Mesendoderm (in vitro differentiated cells): ENCODE measurements around the gene NTN1.

Experiments used
- DNase-seq: peaks from one replicate; pipeline ENCODE4 v3.0.0; 2013
- H2AK5ac ChIP-seq: 2 replicates; pipeline ENCODE4 v1.6.1; 2013; ENCODE audit warnings: low read length, inconsistent platforms
- H2BK120ac ChIP-seq: 2 replicates; pipeline ENCODE4 v1.6.1; 2013; ENCODE audit warnings: low read depth, mild to moderate bottlenecking, low read length, moderate library complexity, mixed read lengths
- H2BK15ac ChIP-seq: replicated peaks from 2 replicates; pipeline ENCODE4 v1.6.1; 2013; ENCODE audit warnings: low read depth, mild to moderate bottlenecking, moderate library complexity
- H2BK5ac ChIP-seq: 2 replicates; pipeline ENCODE4 v1.6.1; 2013; ENCODE audit warnings: low read length, inconsistent platforms
- H3K18ac ChIP-seq: 2 replicates; pipeline ENCODE4 v1.6.1; 2013; ENCODE audit warnings: mild to moderate bottlenecking, low read length, mixed read lengths
- H3K23ac ChIP-seq: one replicate; pipeline ENCODE4 v1.6.1; 2013; ENCODE audit warnings: low read length
- H3K27ac ChIP-seq: 2 replicates; pipeline ENCODE4 v1.5.1; 2013; ENCODE audit warnings: low read depth, mild to moderate bottlenecking, inconsistent platforms, low read length, moderate library complexity
- H3K27me3 ChIP-seq: 2 replicates; pipeline ENCODE4 v1.6.1; 2013; ENCODE audit warnings: low read length, control low read depth, mild to moderate bottlenecking, inconsistent platforms; ENCODE audit not compliant: insufficient read depth, poor library complexity
- H3K36me3 ChIP-seq: 2 replicates; pipeline ENCODE4 v1.6.1; 2013; ENCODE audit warnings: low read length, inconsistent platforms; ENCODE audit not compliant: control insufficient read depth, insufficient read depth
- H3K4ac ChIP-seq: one replicate; pipeline ENCODE4 v1.6.1; 2013; ENCODE audit warnings: low read depth, mild to moderate bottlenecking, low read length, moderate library complexity
- H3K4me1 ChIP-seq: 2 replicates; pipeline ENCODE4 v1.6.1; 2013; ENCODE audit warnings: low read depth, low read length, inconsistent platforms; ENCODE audit not compliant: control insufficient read depth
- H3K4me2 ChIP-seq: 2 replicates; pipeline ENCODE4 v1.6.1; 2013; ENCODE audit warnings: low read length
- H3K4me3 ChIP-seq: 2 replicates; pipeline ENCODE4 v1.5.1; 2013; ENCODE audit warnings: mild to moderate bottlenecking, low read length
- H3K56ac ChIP-seq: one replicate; pipeline ENCODE4 v1.6.1; 2013; ENCODE audit warnings: low read length
- H3K79me1 ChIP-seq: 2 replicates; pipeline ENCODE4 v1.6.1; 2013; ENCODE audit warnings: low read length, inconsistent platforms
- H3K79me2 ChIP-seq: 2 replicates; pipeline ENCODE4 v1.6.1; 2013; ENCODE audit warnings: mild to moderate bottlenecking, low read length; ENCODE audit not compliant: control insufficient read depth, insufficient read depth
- H3K9ac ChIP-seq: 2 replicates; pipeline ENCODE4 v1.6.1; 2013; ENCODE audit warnings: low read length, inconsistent platforms
- H4K5ac ChIP-seq: one replicate; pipeline ENCODE4 v1.6.1; 2013; ENCODE audit warnings: low read length
- H4K8ac ChIP-seq: one replicate; pipeline ENCODE4 v1.6.1; 2013; ENCODE audit warnings: low read depth, mild to moderate bottlenecking, control low read depth, low read length, moderate library complexity
- WGBS: extraction: QIAGEN DNeasy Blood & Tissue Kit; methylation state at CpG from one replicate; pipeline ENCODE4 v1.1.7; 2013; ENCODE audit warnings: low lambda C conversion rate, missing lambda C conversion rate; ENCODE audit not compliant: insufficient coverage; ENCODE audit errors: extremely low coverage; 5-methylcytosine and 5-hydroxymethylcytosine counted together

Gene NTN1

GRCh38 chr17:9071811-9072498 is 50.6 kb downstream of the NTN1 start:
- no peak overlapping the region for H2BK15ac ChIP-seq
- no peak overlapping the region for H3K23ac ChIP-seq

GRCh38 chr17:9072696-9073339 is 51.5 kb downstream of the NTN1 start:
- Histone ChIP-seq H3K27ac (no peak overlapping the region), H3K4me2 (no peak overlapping the region), H3K27me3 (no peaks in the 10 kb centered on the region), H3K4me3 (no peak overlapping the region), H3K79me2 (no peaks in the 10 kb centered on the region), H2BK120ac (no peak overlapping the region), H3K36me3 (no peaks in the 10 kb centered on the region), H3K23ac (no peak overlapping the region), H3K9ac (no peak overlapping the region), H3K4ac (no peak overlapping the region), H4K8ac (no peak overlapping the region), H2BK15ac (no peak overlapping the region), H4K5ac (no peak overlapping the region), H2AK5ac (no peak overlapping the region), H3K79me1 (no peaks in the 10 kb centered on the region), H2BK5ac (no peak overlapping the region), H3K18ac (no peak overlapping the region), H3K4me1 (no peaks in the 10 kb centered on the region), H3K56ac (no peak overlapping the region)
- no CpG with 5 or more reads among the region's 17 CpGs for whole genome bisulfite sequencing
- no peak for DNase-seq

More at GRCh38 chr17:9071811-9072498, 50.6 kb downstream of the NTN1 start:
- Histone ChIP-seq H3K4me1 (no peaks in the 10 kb centered on the region), H3K56ac (no peak overlapping the region), H2BK120ac (no peak overlapping the region), H2AK5ac (no peak overlapping the region), H3K18ac (no peak overlapping the region), H4K5ac (no peak overlapping the region), H2BK5ac (no peak overlapping the region), H3K9ac (no peak overlapping the region), H3K27ac (no peak overlapping the region), H3K4me2 (no peak overlapping the region), H3K79me1 (no peaks in the 10 kb centered on the region), H4K8ac (no peak overlapping the region), H3K4ac (no peak overlapping the region), H3K79me2 (no peaks in the 10 kb centered on the region), H3K36me3 (no peaks in the 10 kb centered on the region), H3K27me3 (no peaks in the 10 kb centered on the region), H3K4me3 (no peak overlapping the region)
- no CpG with 5 or more reads among the region's 12 CpGs for WGBS
- DNase-seq, result peak; percentile 17

- DNase-seq, result no peak
- Histone ChIP-seq H3K18ac (no peak overlapping the region), H2AK5ac (no peak overlapping the region), H2BK5ac (no peak overlapping the region), H3K79me1 (no peaks in the 10 kb centered on the region), H3K79me2 (no peaks in the 10 kb centered on the region), H2BK15ac (no peak overlapping the region), H3K4me3 (no peak overlapping the region), H3K27ac (no peak overlapping the region), H4K8ac (no peak overlapping the region), H3K56ac (no peak overlapping the region), H3K4me2 (no peak overlapping the region), H3K4me1 (no peaks in the 10 kb centered on the region), H3K23ac (no peak overlapping the region), H4K5ac (no peak overlapping the region), H3K4ac (no peak overlapping the region), H3K27me3 (no peaks in the 10 kb centered on the region), H2BK120ac (no peak overlapping the region), H3K36me3 (no peaks in the 10 kb centered on the region), H3K9ac (no peak overlapping the region)
- no CpG with 5 or more reads among the region's 16 CpGs for WGBS
Observed at GRCh38 chr17:9074131-9074530, 52.8 kb downstream of the NTN1 start.

GRCh38 chr17:9079461-9080103 is 58.3 kb downstream of the NTN1 start:
- Histone ChIP-seq H3K79me1 (no peaks in the 10 kb centered on the region), H3K9ac (no peak overlapping the region), H3K27me3 (no peaks in the 10 kb centered on the region), H3K36me3 (no peaks in the 10 kb centered on the region), H3K56ac (no peak overlapping the region), H3K23ac (no peak overlapping the region), H2AK5ac (no peak overlapping the region), H3K4me3 (no peak overlapping the region), H3K4ac (no peak overlapping the region), H3K4me1 (no peaks in the 10 kb centered on the region), H2BK15ac (no peak overlapping the region), H2BK5ac (no peak overlapping the region), H3K18ac (no peak overlapping the region), H2BK120ac (no peak overlapping the region), H3K4me2 (no peak overlapping the region), H4K8ac (no peak overlapping the region), H4K5ac (no peak overlapping the region), H3K79me2 (no peaks in the 10 kb centered on the region), H3K27ac (no peak overlapping the region)
- DNase-seq, result no peak
- no CpG with 5 or more reads among the region's 4 CpGs for WGBS

DNA sequence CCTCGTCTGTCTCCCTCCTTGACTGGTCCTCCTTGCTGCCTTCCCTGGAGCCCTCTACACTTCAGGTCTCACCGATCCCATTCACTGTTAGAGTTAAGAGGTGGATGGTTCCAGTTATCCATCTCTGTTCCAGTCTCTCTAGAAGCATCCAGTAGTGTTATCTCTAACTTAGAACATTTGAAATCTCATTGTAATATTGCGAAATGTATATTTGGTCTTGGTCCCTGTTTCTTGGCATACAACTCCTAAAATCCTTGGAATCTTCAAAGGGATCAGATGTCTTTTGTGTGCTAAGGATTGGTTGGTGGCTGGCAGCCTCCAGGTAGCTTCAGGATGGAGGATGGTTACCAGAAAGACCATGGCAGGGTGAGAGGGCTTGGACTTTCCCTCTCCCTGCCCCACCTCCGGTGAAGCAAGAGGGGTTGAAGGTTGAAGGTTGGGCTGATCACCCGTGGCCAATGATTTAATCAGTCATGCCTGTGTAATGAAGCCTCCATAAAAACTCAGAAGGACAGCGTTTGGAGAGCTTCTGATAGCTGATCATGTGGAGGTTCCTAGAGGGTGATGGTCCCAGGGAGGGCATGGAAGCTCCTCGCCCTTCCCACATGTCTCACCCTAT is 59.1 kb downstream of the NTN1 start:
- no peak overlapping the region for H3K4me3 ChIP-seq
- no CpG with 5 or more reads among the region's 7 CpGs for WGBS

More for the DNA sequence above, 59.1 kb downstream of the NTN1 start:
- Histone ChIP-seq H4K8ac (no peak overlapping the region), H3K79me1 (no peaks in the 10 kb centered on the region), H3K4me1 (no peaks in the 10 kb centered on the region), H2AK5ac (no peak overlapping the region), H3K27ac (no peak overlapping the region), H3K23ac (no peak overlapping the region), H3K56ac (no peak overlapping the region), H3K27me3 (no peaks in the 10 kb centered on the region), H4K5ac (no peak overlapping the region), H2BK15ac (no peak overlapping the region), H2BK5ac (no peak overlapping the region), H3K4me2 (no peak overlapping the region), H3K4ac (no peak overlapping the region), H3K36me3 (no peaks in the 10 kb centered on the region), H3K79me2 (no peaks in the 10 kb centered on the region), H3K18ac (no peak overlapping the region), H3K9ac (no peak overlapping the region), H2BK120ac (no peak overlapping the region)
- no peak for DNase-seq
